Ascending aorta (tissue), 2 donors: Measurements from ENCODE around the gene CBLC. TPM values are rescaled to one million over a fixed set of nuclear protein-coding genes. Genes with fewer than 3 reads are reported as not detected.

ENCODE experiments used
- DNase-seq, 2 donors: peaks; one replicate each; pipeline ENCODE4 v3.0.0-alpha.2; 2019; ENCODE audit warnings: low spot score in 2 of 2
- H3K27ac ChIP-seq, 2 donors: fragments of 200-600 bp; sonication (generic); one replicate each; pipeline ENCODE4 v1.5.1; 2016 to 2017; ENCODE audit warnings: mild to moderate bottlenecking in 1 of 2
- H3K27me3 ChIP-seq: fragments of 200-600 bp; sonication (generic); one replicate; pipeline ENCODE4 v1.5.1; 2017
- H3K36me3 ChIP-seq, 2 donors: fragments of 200-600 bp; sonication (generic); one replicate each; pipeline ENCODE4 v1.5.1; 2016
- H3K4me1 ChIP-seq, 2 donors: fragments of 200-600 bp; sonication (generic); one replicate each; pipeline ENCODE4 v1.5.1; 2016 to 2017; ENCODE audit warnings: mild to moderate bottlenecking in 1 of 2
- H3K4me3 ChIP-seq, 2 donors: fragments of 200-600 bp; sonication (generic); one replicate each; pipeline ENCODE4 v1.5.1; 2016 to 2017; ENCODE audit warnings: mild to moderate bottlenecking in 1 of 2
- H3K9me3 ChIP-seq, 2 donors: fragments of 200-600 bp; sonication (generic); one replicate each; pipeline ENCODE4 v1.5.1; 2016
- intact Hi-C: fragments of 100-400 bp; cut with DNase I; formaldehyde crosslinking; loops from one replicate; pipeline ENCODE4 v1.15.1; 2023
- total RNA-seq: library from RNA; depleted of rRNA; stranded (reverse); fragments of >200 nt; gene quantifications from one replicate; pipeline ENCODE4 v1.1.0, GENCODE V29; 2016
- TF ChIP-seq, protein P1 (sequence below), 3 experiments: fragments of 200-600 bp in 2 of 3; fragments of 450-650 bp in 1 of 3; sonication (generic) in 2 of 3; IDR thresholded peaks; one replicate each; pipeline ENCODE4 v1.5.1; 2016 to 2019; ENCODE audit warnings: antibody characterized with exemption in 3 of 3, mild to moderate bottlenecking in 1 of 3, moderate library complexity in 1 of 3

CBLC gene
- total RNA-seq, 1 donor from 2014 or later, result not detected

DNA sequence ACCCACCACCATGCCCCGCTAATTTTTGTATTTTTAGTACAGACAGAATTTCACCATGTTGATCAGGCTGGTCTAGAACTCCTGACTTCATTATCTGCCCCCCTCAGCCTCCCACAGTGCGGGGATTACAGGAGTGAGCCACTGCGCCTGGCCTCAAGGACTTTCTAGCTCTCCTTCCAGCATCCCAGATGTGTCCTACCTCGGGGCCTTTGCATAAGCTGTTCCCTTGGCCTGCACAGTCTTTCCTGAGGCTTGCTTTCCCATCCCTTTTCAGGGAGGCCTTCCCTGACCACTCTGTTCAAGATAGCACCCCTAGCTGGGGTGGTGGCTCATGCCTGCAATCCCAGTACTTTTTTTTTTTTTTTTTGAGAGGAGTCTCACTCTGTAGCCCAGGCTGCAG lies 16.9 kb downstream of the CBLC start:
- no peak for DNase-seq
- H3K9me3 ChIP-seq, result no peaks in the 10 kb centered on the region
- H3K4me3 ChIP-seq, result no peak overlapping the region
- no peaks in the 10 kb centered on the region for H3K36me3 ChIP-seq
- intact Hi-C loops, result no loop called here
- no peaks in the 10 kb centered on the region for H3K27me3 ChIP-seq
- TF ChIP-seq, protein P1, sequence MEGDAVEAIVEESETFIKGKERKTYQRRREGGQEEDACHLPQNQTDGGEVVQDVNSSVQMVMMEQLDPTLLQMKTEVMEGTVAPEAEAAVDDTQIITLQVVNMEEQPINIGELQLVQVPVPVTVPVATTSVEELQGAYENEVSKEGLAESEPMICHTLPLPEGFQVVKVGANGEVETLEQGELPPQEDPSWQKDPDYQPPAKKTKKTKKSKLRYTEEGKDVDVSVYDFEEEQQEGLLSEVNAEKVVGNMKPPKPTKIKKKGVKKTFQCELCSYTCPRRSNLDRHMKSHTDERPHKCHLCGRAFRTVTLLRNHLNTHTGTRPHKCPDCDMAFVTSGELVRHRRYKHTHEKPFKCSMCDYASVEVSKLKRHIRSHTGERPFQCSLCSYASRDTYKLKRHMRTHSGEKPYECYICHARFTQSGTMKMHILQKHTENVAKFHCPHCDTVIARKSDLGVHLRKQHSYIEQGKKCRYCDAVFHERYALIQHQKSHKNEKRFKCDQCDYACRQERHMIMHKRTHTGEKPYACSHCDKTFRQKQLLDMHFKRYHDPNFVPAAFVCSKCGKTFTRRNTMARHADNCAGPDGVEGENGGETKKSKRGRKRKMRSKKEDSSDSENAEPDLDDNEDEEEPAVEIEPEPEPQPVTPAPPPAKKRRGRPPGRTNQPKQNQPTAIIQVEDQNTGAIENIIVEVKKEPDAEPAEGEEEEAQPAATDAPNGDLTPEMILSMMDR (IDR thresholded peaks at IDR 0.05), result no peak
- H3K4me1 ChIP-seq, result peaks cover 4 to 9% of the 10 kb centered on the region in 2 donors
- no peak overlapping the region for H3K27ac ChIP-seq

DNA sequence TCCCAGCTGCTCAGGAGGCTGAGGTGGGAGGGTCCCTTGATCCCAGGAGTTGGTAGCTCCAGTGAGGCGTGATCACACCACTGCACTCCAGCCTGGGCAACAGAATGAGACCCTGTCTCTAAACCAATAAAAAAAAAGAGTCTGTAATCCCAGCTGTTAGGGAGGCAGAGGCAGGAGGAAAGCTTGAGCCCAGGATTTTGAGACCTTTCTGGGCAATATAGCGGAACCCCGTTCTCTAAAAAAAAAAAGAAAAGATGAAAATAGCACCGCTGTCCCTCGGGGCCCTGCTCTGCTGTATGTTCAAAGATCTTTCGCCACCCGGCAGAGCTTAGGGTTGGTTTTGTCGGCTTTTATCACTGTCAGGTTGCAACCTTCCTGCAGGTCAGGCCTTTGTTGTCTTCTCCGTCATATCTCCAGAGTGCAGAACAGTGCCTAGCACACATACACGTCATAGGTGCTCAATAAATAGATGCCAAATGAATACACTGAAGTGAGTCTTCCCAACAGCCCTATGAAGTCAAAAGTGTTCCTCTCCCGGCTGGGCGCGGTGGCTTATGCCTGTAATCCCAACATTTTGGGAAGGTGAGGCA lies 17.8 kb downstream of the CBLC start:
- H3K27me3 ChIP-seq, result no peaks in the 10 kb centered on the region
- H3K36me3 ChIP-seq, result no peaks in the 10 kb centered on the region
- TF ChIP-seq, protein P1 (IDR thresholded peaks at IDR 0.05), result no peak
- H3K9me3 ChIP-seq, result no peaks in the 10 kb centered on the region
- peaks cover 4 to 9% of the 10 kb centered on the region in 2 donors for H3K4me1 ChIP-seq
- H3K4me3 ChIP-seq, result no peak overlapping the region
- DNase-seq, result no peak
- no peak overlapping the region for H3K27ac ChIP-seq
- intact Hi-C loops, result no loop called here

DNA sequence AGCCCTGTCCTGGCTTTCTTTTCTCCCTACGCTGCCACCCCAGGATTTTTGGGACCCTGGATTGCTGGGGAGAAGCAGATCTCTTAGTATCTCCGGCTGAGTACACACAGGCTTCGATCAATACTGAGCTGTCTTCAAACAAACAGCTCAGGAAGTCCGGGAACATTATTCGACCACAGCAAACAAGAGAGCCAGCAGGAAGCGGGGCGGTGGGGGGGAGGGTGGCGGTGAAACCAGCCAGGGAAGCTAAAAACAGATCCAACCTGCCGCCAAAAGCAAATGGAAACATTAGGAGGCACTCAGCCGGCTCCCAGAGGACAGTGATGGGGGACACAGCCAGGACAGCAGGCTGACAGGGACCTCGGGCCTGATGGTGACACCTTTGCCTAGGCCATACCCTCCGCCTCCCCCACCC lies 19.0 kb downstream of the CBLC start:
- TF ChIP-seq, protein P1 (IDR thresholded peaks at IDR 0.05), result no peak
- Histone ChIP-seq H3K9me3 (no peaks in the 10 kb centered on the region), H3K4me1 (peaks cover 4 to 9% of the 10 kb centered on the region in 2 donors), H3K27me3 (no peaks in the 10 kb centered on the region), H3K4me3 (no peak overlapping the region), H3K27ac (peak overlapping the region; percentile 57 to 61), H3K36me3 (no peaks in the 10 kb centered on the region)
- intact Hi-C loops, result no loop called here
- no peak for DNase-seq

DNA sequence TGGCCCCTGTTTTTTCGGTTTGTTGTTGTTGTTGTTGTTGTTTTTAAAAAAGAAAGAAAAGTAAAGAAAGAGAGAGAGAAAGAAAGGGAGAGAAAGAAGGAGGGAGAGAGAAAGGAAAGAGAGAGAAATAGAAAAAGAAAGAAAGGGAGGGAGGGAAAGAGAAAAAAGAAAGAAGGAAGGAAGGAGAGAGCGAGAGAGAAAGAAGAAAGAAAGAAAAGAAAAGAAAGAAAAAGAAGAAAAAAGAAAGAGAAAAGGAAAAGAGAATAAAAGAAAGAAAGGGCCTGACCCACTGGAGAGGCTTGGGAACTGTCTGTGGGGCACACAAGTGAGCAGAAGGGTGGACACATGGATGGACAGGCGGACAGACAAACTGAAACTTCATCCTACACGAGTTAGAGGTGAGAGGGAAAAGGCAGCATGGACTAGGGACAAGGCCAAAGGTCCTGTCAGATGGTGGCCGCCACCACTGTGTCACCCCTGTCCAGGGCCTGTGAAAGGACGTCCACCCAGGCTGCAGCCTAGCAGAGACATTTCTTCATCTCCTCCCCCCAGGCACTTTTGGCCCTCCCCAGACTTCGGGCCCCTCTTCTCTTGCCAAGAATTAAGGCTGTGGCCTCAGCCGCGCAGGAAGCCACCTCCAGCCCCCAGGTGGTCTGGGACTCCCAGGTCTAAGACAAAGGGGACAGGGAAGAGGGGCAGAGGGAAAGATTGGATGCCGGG lies 22.1 kb downstream of the CBLC start:
- DNase-seq, result no peak
- H3K9me3 ChIP-seq, result no peaks in the 10 kb centered on the region
- peaks cover 4 to 9% of the 10 kb centered on the region in 2 donors for H3K4me1 ChIP-seq
- H3K27ac ChIP-seq, result no peak overlapping the region
- H3K4me3 ChIP-seq, result no peak overlapping the region
- TF ChIP-seq, protein P1 (IDR thresholded peaks at IDR 0.05), result no peak
- no peaks in the 10 kb centered on the region for H3K36me3 ChIP-seq
- intact Hi-C loops, result loop anchor here (1.0 kb wide), 2 partner anchors 15 to 45 kb away; no protein-coding TSS in a partner anchor
- no peaks in the 10 kb centered on the region for H3K27me3 ChIP-seq

DNA sequence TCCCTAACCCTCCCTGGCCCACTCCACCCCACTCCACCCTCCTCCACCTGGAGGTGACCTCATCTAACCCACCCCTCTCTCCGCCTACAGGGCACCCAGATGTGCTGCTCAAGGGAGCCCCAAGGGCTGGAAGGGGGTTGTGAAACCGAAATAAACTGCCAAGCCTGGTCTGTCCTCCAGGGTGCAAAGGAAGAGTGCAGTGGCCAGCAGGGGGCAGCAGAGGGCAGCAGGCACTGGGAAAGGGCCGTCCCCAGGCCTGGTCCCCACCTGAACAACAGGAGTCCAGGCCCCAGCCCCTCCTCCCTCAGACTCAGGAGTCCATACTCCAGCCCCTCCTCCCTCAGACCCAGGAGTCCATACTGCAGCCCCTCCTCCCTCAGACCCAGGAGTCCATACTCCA lies 22.8 kb downstream of the CBLC start:
- no peak overlapping the region for H3K27ac ChIP-seq
- intact Hi-C loops, result loop anchor here (1.0 kb wide), 2 partner anchors 16 to 44 kb away; no protein-coding TSS in a partner anchor
- DNase-seq, result peak; percentile 41 to 91

More for the DNA sequence above, 22.8 kb downstream of the CBLC start:
- Histone ChIP-seq H3K4me3 (no peak overlapping the region), H3K4me1 (peaks cover 4 to 9% of the 10 kb centered on the region in 2 donors), H3K36me3 (no peaks in the 10 kb centered on the region), H3K9me3 (no peaks in the 10 kb centered on the region), H3K27me3 (no peaks in the 10 kb centered on the region)
- TF ChIP-seq, protein P1 (IDR thresholded peaks at IDR 0.05), result peak; percentile 90 to 96 (median 94)
